T47D (cell line): ENCODE data around the gene CROCC2.

ENCODE experiments used
- DNase-seq, 2 experiments: peaks; one replicate each; pipeline versions ENCODE4 v3.0.0 to v3.0.0-alpha.2; 2011 to 2012; ENCODE audit warnings: low read depth in 1 of 2, low spot score in 1 of 2
- JUND ChIP-seq: IDR thresholded peaks from 2 replicates; pipeline ENCODE4 v1.6.1; 2012; ENCODE audit warnings: low read depth
- in situ Hi-C: cut with HindIII; loops from 2 replicates; pipeline ENCODE4 v1.10.0; 2016; ENCODE audit warnings: low sequenced_read_pairs, low pct_unique_long_range_greater_than_20kb

Gene CROCC2

DNA sequence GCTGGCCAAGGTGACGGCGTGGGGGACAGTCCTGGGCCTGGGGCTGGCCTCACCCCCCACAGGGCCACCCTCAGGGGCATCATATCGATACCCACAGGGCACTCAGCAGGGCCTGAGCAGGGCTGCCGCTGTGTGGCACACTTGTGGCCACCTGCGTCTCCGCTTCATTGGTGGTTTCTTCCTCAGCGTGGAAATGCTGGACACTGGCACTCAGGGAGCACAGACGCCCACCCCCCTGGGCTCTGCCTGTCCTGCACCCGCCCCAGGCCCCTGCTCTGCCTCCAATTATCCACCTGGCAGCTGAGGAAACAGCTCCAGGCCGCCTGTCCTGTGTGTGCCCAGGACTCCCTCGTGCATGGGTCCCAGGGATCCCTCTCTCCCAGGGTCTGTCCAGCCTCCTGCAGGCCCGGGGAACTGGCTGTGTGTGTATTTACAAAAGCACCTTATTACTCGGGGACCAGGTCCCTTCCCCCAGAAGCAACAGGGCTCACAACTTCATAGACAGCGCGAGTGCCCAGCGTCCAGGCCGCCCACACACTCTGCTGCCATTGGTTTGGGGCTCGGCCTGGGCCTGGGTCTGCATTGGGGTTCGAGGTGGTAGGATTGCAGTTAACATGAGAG is 13.1 kb downstream of the CROCC2 start:
- no peak for TF ChIP-seq JUND
- in situ Hi-C loops = no loop called here
- no peak for DNase-seq

- no peak for DNase-seq
- TF ChIP-seq JUND = no peak
- in situ Hi-C loops = no loop called here
Measured at GRCh38 chr2:240919786-240920782, 13.9 kb downstream of the CROCC2 start.

- in situ Hi-C loops = no loop called here
- TF ChIP-seq JUND = no peak
- DNase-seq = no peak
Measured at GRCh38 chr2:240920783-240921231, 14.7 kb downstream of the CROCC2 start.

- no peak for DNase-seq
- no peak for TF ChIP-seq JUND
- in situ Hi-C loops = no loop called here
Measured at GRCh38 chr2:240921311-240921994, 15.3 kb downstream of the CROCC2 start.

DNA sequence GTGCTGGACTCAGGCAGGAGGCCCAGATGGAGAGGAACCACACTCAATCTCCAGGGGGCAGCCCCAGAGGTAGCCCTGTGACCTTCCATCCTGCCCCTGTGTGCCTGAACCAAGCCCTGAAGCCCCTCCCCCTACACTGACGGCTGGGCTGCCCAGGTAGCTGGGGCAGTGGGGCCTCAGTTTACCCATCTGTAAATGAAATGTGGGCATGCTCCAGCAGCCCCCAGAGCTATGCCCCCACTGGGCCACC is 15.8 kb downstream of the CROCC2 start:
- in situ Hi-C loops = no loop called here
- TF ChIP-seq JUND = no peak
- no peak for DNase-seq

DNA sequence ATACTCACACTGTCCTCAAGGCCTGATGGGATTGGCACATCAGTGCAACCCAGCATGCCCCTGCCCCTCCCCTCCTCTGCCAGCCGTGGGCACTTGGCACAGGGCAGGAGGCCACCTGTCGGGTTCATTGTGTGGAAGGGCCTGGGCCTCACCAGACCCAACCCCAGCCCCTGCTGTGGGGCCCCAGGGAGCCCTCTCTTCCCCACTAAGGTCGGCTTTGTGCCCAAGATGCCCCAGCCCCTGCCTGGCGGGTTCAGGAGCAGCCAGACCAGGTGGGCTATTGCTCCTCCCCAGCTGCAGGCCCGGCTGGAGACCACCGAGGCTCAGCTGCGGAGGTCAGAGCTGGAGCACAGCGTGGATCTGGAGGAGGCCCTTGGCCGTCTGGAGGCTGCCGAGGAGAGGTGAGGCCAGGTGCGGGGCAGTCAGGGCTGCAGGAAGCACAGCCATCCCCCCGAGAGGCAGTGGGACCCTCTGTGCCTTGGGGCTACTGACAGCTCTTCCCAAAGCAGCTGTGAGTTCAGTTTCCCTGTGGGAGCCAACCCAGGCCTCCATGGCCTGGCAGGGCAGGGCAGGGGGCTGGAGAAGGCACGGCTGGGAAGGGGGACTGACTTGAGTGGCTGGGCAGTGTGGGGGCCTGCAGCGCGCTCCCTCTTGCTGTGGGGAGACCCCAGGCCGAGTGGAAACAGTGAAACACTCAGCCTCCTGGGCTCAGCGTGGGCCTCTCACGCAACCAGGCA is 16.3 kb downstream of the CROCC2 start:
- no peak for TF ChIP-seq JUND
- in situ Hi-C loops = no loop called here
- no peak for DNase-seq

DNA sequence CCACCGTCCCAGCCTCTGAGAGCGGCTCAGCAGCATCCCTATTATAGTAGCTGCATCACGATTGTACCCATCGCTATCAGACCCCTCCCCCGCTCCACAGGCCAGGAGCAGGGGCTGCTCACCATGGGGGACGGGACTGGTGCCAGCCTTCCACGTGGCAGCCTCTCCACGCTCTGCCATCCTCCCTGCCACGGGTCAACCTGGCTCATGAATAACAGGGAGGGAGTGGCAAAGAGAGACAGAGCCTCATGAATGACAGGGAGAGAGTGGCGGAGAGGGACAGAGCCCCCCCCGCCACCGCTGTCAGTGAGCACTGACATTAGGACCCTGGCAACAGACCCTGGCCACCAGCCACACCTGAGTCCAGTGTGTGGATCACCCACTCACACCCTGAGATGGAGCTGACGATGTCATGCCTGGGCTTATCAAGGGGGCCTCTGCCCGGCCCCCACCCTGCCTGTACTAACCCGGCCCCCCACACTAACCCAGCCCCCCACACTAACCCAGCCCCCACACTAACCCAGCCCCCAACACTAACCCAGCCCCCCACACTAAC is 16.9 kb downstream of the CROCC2 start:
- no peak for TF ChIP-seq JUND
- DNase-seq = no peak
- in situ Hi-C loops = no loop called here

GRCh38 chr2:240925191-240925567 is 19.0 kb downstream of the CROCC2 start:
- no peak for TF ChIP-seq JUND
- in situ Hi-C loops = no loop called here
- no peak for DNase-seq

- in situ Hi-C loops = no loop called here
- TF ChIP-seq JUND = no peak
- DNase-seq = no peak
Measured at GRCh38 chr2:240925568-240926515, 19.7 kb downstream of the CROCC2 start.

GRCh38 chr2:240926516-240927389 is 20.6 kb downstream of the CROCC2 start:
- in situ Hi-C loops = no loop called here
- no peak for DNase-seq
- no peak for TF ChIP-seq JUND
